ENCODE measurements around the gene TOPAZ1. TPM values are rescaled to one million over a fixed set of nuclear protein-coding genes. Genes with fewer than 3 reads are reported as not detected.

TOPAZ1 gene
- total RNA-seq, 1 experiment from 2014 or later: not detected

DNA sequence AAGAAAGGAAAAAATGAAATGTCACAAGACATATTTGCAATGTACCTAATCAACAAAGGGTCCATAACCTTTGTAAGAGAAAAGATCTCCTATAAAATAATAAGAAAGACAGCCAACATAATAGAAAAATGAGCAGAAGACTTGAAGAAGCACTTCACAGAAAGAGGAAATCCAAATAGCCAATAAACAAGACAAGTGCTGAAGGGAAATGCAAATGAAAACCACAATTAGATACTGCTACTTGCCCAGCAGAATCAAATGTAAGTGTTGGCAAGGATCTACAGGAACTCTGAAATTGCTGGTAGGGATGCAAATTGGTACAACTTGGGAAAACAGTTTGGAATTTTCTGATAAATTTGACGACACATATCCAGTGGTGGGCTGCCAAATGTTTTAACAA lies 15.1 kb upstream of the TOPAZ1 start:
- no peaks in the 10 kb centered on the region for H3K4me1 Mint-ChIP-seq
- Histone ChIP-seq H2BK12ac (ENCODE audit: insufficient read length, low read depth, low read length) (no peak overlapping the region), H3T11ph (ENCODE audit: low read length) (no peak overlapping the region), H3K27ac (ENCODE audit: insufficient read length, low read depth, low read length) (no peak overlapping the region), H3K9ac (ENCODE audit: extremely low read depth, insufficient read length, low read length) (no peak overlapping the region), H3K9me3 (ENCODE audit: control insufficient read depth, low read depth, low read length) (no peaks in the 10 kb centered on the region), H2BK120ac (ENCODE audit: low read depth, low read length, poor library complexity, severe bottlenecking) (no peak overlapping the region), H3K4me2 (ENCODE audit: insufficient read depth, insufficient read length, low read length) (no peak overlapping the region), H2BK20ac (ENCODE audit: low read depth, low read length, poor library complexity, severe bottlenecking) (no peak overlapping the region), H3K23ac (ENCODE audit: insufficient read length, low read depth, low read length) (no peak overlapping the region), H3K18ac (ENCODE audit: insufficient read length, low read depth, low read length) (no peak overlapping the region), H2AK5ac (ENCODE audit: insufficient read length, low read length) (no peak overlapping the region), H3K4me1 (ENCODE audit: insufficient read depth, low read length) (no peaks in the 10 kb centered on the region), H2AFZ (ENCODE audit: low read length) (no peak overlapping the region), H2BK15ac (ENCODE audit: low read depth, low read length) (no peak overlapping the region), H4K20me1 (ENCODE audit: control insufficient read depth, insufficient read depth, insufficient read length) (no peaks in the 10 kb centered on the region), H3K27me3 (ENCODE audit: insufficient read depth, low read length) (no peaks in the 10 kb centered on the region), H3K79me1 (ENCODE audit: insufficient read depth, low read depth, low read length, poor library complexity, severe bottlenecking) (no peaks in the 10 kb centered on the region), H2BK5ac (ENCODE audit: insufficient read length, low read length) (no peak overlapping the region), H4K91ac (ENCODE audit: insufficient read length, low read depth, low read length) (no peak overlapping the region), H3K56ac (ENCODE audit: insufficient read length, low read depth, low read length) (no peak overlapping the region), H4K8ac (replicated peaks; ENCODE audit: insufficient read length, low read depth, low read length) (no peak overlapping the region), H3K14ac (ENCODE audit: insufficient read depth, low read length) (no peak overlapping the region), H4K5ac (ENCODE audit: insufficient read length, low read depth, low read length) (no peak overlapping the region), H3K23me2 (ENCODE audit: insufficient read length, low read depth, low read length, poor library complexity, severe bottlenecking) (no peaks in the 10 kb centered on the region), H3K4ac (ENCODE audit: low read depth, low read length) (no peak overlapping the region), H3K79me2 (ENCODE audit: insufficient read depth, low read length) (no peaks in the 10 kb centered on the region)
- no peak overlapping the region for H3K4me3 Mint-ChIP-seq
- no peaks in the 10 kb centered on the region for H3K9me3 Mint-ChIP-seq
- peaks cover 14% of the 10 kb centered on the region; the same call in 1 of the 2 replicates for H3K27me3 Mint-ChIP-seq (ENCODE audit: low read depth)
- TF ChIP-seq, protein P1, sequence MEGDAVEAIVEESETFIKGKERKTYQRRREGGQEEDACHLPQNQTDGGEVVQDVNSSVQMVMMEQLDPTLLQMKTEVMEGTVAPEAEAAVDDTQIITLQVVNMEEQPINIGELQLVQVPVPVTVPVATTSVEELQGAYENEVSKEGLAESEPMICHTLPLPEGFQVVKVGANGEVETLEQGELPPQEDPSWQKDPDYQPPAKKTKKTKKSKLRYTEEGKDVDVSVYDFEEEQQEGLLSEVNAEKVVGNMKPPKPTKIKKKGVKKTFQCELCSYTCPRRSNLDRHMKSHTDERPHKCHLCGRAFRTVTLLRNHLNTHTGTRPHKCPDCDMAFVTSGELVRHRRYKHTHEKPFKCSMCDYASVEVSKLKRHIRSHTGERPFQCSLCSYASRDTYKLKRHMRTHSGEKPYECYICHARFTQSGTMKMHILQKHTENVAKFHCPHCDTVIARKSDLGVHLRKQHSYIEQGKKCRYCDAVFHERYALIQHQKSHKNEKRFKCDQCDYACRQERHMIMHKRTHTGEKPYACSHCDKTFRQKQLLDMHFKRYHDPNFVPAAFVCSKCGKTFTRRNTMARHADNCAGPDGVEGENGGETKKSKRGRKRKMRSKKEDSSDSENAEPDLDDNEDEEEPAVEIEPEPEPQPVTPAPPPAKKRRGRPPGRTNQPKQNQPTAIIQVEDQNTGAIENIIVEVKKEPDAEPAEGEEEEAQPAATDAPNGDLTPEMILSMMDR (conservative IDR thresholded peaks at IDR 0.05): no peak
- no peak for DNase-seq
- H3K27ac Mint-ChIP-seq: no peak overlapping the region
- H3K36me3 Mint-ChIP-seq (ENCODE audit: insufficient read depth in 1 of 3, low read depth in 3 of 3): no peaks in the 10 kb centered on the region
- WGBS (ENCODE audit: extremely low coverage, insufficient read length, low lambda C conversion rate): no CpG with 5 or more reads among the region's 1 CpG
